Kidney (tissue), 14 donors: ENCODE measurements around the gene HCK. TPM values are rescaled to one million over a fixed set of nuclear protein-coding genes. Genes with fewer than 3 reads are reported as not detected.

Source experiments
- DNase-seq, 5 donors: peaks; one replicate each; pipeline ENCODE4 v3.0.0-alpha.2; 2013 to 2020
- FAIRE-seq: peaks from 2 replicates; lab custom pipeline; 2012; peaks lifted over from hg19 to GRCh38; lab: Jason Lieb, UNC
- H3K27ac ChIP-seq, 2 donors: one replicate each; pipeline ENCODE4 v1.7.0; 2013; ENCODE audit warnings: low read depth in 2 of 2, low read length in 2 of 2, inconsistent platforms in 1 of 2
- H3K27me3 ChIP-seq: one replicate; pipeline ENCODE4 v1.7.1; 2013; ENCODE audit warnings: low read length, inconsistent platforms; ENCODE audit not compliant: control insufficient read depth, insufficient read depth
- H3K36me3 ChIP-seq, 3 donors: one replicate each; pipeline versions ENCODE4 v1.7.0 to v1.7.1; 2013; ENCODE audit warnings: low read length in 3 of 3, control low read depth in 1 of 3, inconsistent platforms in 1 of 3; ENCODE audit not compliant: insufficient read depth in 3 of 3, control insufficient read depth in 2 of 3
- H3K4me1 ChIP-seq, 3 donors: one replicate each; pipeline versions ENCODE4 v1.7.0 to v1.7.1; 2013; ENCODE audit warnings: low read length in 3 of 3, inconsistent platforms in 1 of 3, low read depth in 1 of 3; ENCODE audit not compliant: control insufficient read depth in 2 of 3, insufficient read depth in 2 of 3
- H3K4me3 ChIP-seq, 3 donors: one replicate each; pipeline versions ENCODE4 v1.7.0 to v1.8.1; 2013; ENCODE audit warnings: low read length in 3 of 3, control low read depth in 1 of 3, inconsistent platforms in 1 of 3
- H3K9ac ChIP-seq, 3 donors: one replicate each; pipeline versions ENCODE4 v1.7.0 to v1.7.1; 2013; ENCODE audit warnings: low read length in 3 of 3, control low read depth in 1 of 3, inconsistent platforms in 1 of 3
- H3K9me3 ChIP-seq, 3 donors: one replicate each; pipeline versions ENCODE4 v1.7.0 to v1.7.1; 2013; ENCODE audit warnings: low read length in 3 of 3, control low read depth in 1 of 3, inconsistent platforms in 1 of 3; ENCODE audit not compliant: control insufficient read depth in 2 of 3, insufficient read depth in 1 of 3
- intact Hi-C: fragments of 100-400 bp; cut with DNase I; formaldehyde crosslinking; loops from one replicate; pipeline ENCODE4 v1.11.1; 2022
- polyA plus RNA-seq: library from polyadenylated mRNA; stranded (reverse); fragments of 350-450 nt; fragmentation: Illumina TruSeq; extraction: RNeasy Lipid Tissue Mini Kit (QIAGEN cat#74804); gene quantifications from one replicate; pipeline ENCODE4 v1.2.3, GENCODE V29; 2014; ENCODE audit warnings: low read depth, low replicate concordance; ENCODE audit not compliant: insufficient read depth
- total RNA-seq: library from RNA; stranded (reverse); fragmentation: NEBNext Ultra II Directional; extraction: Animal tissue kit (Norgen Biotek cat#: 25700); gene quantifications from one replicate; pipeline ENCODE4 v1.2.1, GENCODE V29; 2021
- TF ChIP-seq, protein P1 (sequence below): IDR thresholded peaks from 3 replicates; pipeline ENCODE4 v1.5.1; 2012; ENCODE audit warnings: mild to moderate bottlenecking, moderate library complexity, borderline replicate concordance; ENCODE audit not compliant: insufficient read depth; ENCODE audit errors: extremely low read depth
- donor health status: control.
- donor health status: control.
- donor health status: control.
- donor health status: control.
- donor health status: control.
- donor health status: DM: yes; HTN: yes; CAD: no.
- donor health status: Normal renal cell carcinoma (clear cell type).

Gene HCK
- total and polyA plus RNA-seq, 2 donors from 2014 or later = 3.9 to 24.0 TPM

- Histone ChIP-seq H3K36me3 (no peaks in the 10 kb centered on the region), H3K9me3 (no peaks in the 10 kb centered on the region), H3K4me3 (no peak overlapping the region), H3K4me1 (peaks cover 0 to 28% (median 18%) of the 10 kb centered on the region in 3 donors), H3K9ac (no peak overlapping the region), H3K27ac (no peak overlapping the region), H3K27me3 (no peaks in the 10 kb centered on the region)
- intact Hi-C loops = no loop called here
- TF ChIP-seq, protein P1, sequence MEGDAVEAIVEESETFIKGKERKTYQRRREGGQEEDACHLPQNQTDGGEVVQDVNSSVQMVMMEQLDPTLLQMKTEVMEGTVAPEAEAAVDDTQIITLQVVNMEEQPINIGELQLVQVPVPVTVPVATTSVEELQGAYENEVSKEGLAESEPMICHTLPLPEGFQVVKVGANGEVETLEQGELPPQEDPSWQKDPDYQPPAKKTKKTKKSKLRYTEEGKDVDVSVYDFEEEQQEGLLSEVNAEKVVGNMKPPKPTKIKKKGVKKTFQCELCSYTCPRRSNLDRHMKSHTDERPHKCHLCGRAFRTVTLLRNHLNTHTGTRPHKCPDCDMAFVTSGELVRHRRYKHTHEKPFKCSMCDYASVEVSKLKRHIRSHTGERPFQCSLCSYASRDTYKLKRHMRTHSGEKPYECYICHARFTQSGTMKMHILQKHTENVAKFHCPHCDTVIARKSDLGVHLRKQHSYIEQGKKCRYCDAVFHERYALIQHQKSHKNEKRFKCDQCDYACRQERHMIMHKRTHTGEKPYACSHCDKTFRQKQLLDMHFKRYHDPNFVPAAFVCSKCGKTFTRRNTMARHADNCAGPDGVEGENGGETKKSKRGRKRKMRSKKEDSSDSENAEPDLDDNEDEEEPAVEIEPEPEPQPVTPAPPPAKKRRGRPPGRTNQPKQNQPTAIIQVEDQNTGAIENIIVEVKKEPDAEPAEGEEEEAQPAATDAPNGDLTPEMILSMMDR = no peak
- DNase-seq (no peak), FAIRE-seq (no peak)
Measured at GRCh38 chr20:32113591-32114260, 61.7 kb downstream of the HCK start.

GRCh38 chr20:32114305-32114960, 62.4 kb downstream of the HCK start:
- Histone ChIP-seq H3K36me3 (no peaks in the 10 kb centered on the region), H3K9ac (no peak overlapping the region), H3K4me1 (peaks cover 0 to 28% (median 18%) of the 10 kb centered on the region in 3 donors), H3K9me3 (no peaks in the 10 kb centered on the region), H3K4me3 (no peak overlapping the region), H3K27me3 (no peaks in the 10 kb centered on the region), H3K27ac (no peak overlapping the region)
- no peak for FAIRE-seq
- intact Hi-C loops = no loop called here
- no peak for DNase-seq
- TF ChIP-seq, protein P1 = no peak

- no peaks in the 10 kb centered on the region for H3K9me3 ChIP-seq
- peaks cover 0 to 24% (median 18%) of the 10 kb centered on the region in 3 donors for H3K4me1 ChIP-seq
- intact Hi-C loops = no loop called here
- FAIRE-seq (no peak), DNase-seq (peak in 3 of 5 donors; percentile 52 to 78 (median 76))
- H3K27ac ChIP-seq = no peak overlapping the region
- H3K4me3 ChIP-seq = no peak overlapping the region
- H3K36me3 ChIP-seq = no peaks in the 10 kb centered on the region
- H3K27me3 ChIP-seq = no peaks in the 10 kb centered on the region
- TF ChIP-seq, protein P1 = no peak
- H3K9ac ChIP-seq = no peak overlapping the region
Measured at GRCh38 chr20:32115211-32115767, 63.2 kb downstream of the HCK start.
